Esophagus squamous epithelium (tissue), 4 donors: ENCODE data around the gene L1CAM.

Experiments used
- CTCF ChIP-seq, 6 experiments: fragments of 450-650 bp in 4 of 6; fragments of 200-600 bp in 2 of 6; sonication (generic) in 2 of 6; IDR thresholded peaks; one replicate each; pipeline ENCODE4 v1.5.1; 2016 to 2019; ENCODE audit warnings: antibody characterized with exemption in 6 of 6, mild to moderate bottlenecking in 4 of 6, moderate library complexity in 4 of 6
- POLR2A ChIP-seq, 4 donors: fragments of 450-650 bp; IDR thresholded peaks; one replicate each; pipeline ENCODE4 v1.6.1; 2017; ENCODE audit warnings: antibody characterized with exemption in 4 of 4, mild to moderate bottlenecking in 4 of 4, moderate library complexity in 3 of 4

- TF ChIP-seq CTCF (IDR thresholded peaks at IDR 0.05) (no peak), POLR2A (IDR thresholded peaks at IDR 0.05) (no peak)
Measured at GRCh38 chrX:153836921-153837320, 49.1 kb downstream of the L1CAM start.
